Measurements from ENCODE around the gene LAMTOR1.
A peak's percentile ranks its signal among the peaks of the same experiment; 100 is the strongest.

Gene LAMTOR1

GRCh38 chr11:72080326-72081183, 22.5 kb downstream of the LAMTOR1 start, which contains the start of the genes LRRC51 and NUMA1:
Gene LRRC51, plus strand, starts transcription at chr11:72080850. Its CDS starts 8,234 bp downstream, at chr11:72089084.
Gene NUMA1, minus strand, starts transcription at chr11:72080542. Its CDS starts 44,599 bp downstream, at chr11:72035943.
- peaks cover 42% of the 10 kb centered on the region for H3K4me1 Mint-ChIP-seq (ENCODE audit: low read depth)

DNA sequence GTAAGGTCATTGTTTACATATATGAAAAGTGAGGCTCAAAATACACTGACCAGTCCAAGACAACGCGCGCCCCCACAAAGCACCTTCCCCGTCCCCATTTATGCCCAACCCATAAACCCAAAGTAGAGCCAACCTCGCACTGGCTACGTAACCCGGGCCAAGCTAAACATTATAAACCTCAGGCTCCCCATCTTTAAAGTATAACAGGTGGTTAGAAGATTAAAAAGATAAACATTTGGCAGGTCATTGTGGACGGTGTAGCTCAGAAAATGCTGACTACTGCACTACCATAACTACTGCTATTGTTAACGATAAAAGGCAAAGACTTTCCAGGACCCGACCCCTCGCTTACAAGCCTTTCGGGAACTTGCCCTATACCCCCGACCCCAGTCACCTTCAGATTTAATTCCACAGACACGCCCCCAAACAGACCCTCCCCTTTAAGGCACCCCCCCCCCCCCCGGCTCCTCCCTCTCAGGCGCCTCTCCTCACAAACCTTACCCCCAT, 23.2 kb downstream of the LAMTOR1 start:
- no peaks in the 10 kb centered on the region for H3K27me3 Mint-ChIP-seq
- no peaks in the 10 kb centered on the region for H3K9me3 Mint-ChIP-seq (ENCODE audit: low read depth)
- peaks cover 4% of the 10 kb centered on the region for H3K36me3 Mint-ChIP-seq
- H3K27ac Mint-ChIP-seq, result peak overlapping the region; percentile 99
- peaks cover 42% of the 10 kb centered on the region for H3K4me1 Mint-ChIP-seq (ENCODE audit: low read depth)
- peak overlapping the region; percentile 98 for H3K4me3 Mint-ChIP-seq

More at GRCh38 chr11:72080326-72081183, 22.5 kb downstream of the LAMTOR1 start, which contains the start of the genes LRRC51 and NUMA1:
- H3K36me3 Mint-ChIP-seq, result peaks cover 4% of the 10 kb centered on the region
- H3K27me3 Mint-ChIP-seq, result no peaks in the 10 kb centered on the region
- H3K4me3 Mint-ChIP-seq, result peak within 1 kb of the TSS; percentile 98
- H3K27ac Mint-ChIP-seq, result peak within 1 kb of the TSS; percentile 99
- H3K9me3 Mint-ChIP-seq (ENCODE audit: low read depth), result no peaks in the 10 kb centered on the region

- Mint-ChIP-seq H3K36me3 (peaks cover 5% of the 10 kb centered on the region), H3K27ac (peak overlapping the region; percentile 23), H3K4me3 (peak overlapping the region; percentile 98), H3K9me3 (ENCODE audit: low read depth) (no peaks in the 10 kb centered on the region), H3K27me3 (no peaks in the 10 kb centered on the region), H3K4me1 (ENCODE audit: low read depth) (peaks cover 42% of the 10 kb centered on the region)
Observed at GRCh38 chr11:72078477-72078876, 24.6 kb downstream of the LAMTOR1 start.

DNA sequence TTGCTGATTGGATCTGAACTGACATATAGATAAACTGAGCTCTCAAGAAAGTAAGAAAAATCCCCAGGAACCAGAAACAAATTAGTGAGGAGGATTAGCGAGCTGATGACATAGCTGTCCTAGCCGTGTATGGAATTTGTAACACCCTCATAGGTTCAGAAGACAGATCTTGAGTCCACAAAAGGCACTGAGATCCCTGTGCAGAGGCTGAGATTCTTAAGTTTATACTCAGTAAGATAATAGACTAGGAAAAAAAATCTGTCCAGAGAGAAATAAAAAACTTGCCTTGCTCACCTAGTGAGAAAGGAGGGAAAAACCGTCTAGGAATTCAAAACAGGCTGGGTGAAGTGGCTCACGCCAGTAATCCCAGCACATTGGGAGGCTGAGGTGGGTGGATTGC, 27.3 kb downstream of the LAMTOR1 start:
- H3K4me1 Mint-ChIP-seq (ENCODE audit: low read depth), result peaks cover 46% of the 10 kb centered on the region
- peaks cover 6% of the 10 kb centered on the region for H3K36me3 Mint-ChIP-seq
- H3K9me3 Mint-ChIP-seq (ENCODE audit: low read depth), result no peaks in the 10 kb centered on the region
- H3K4me3 Mint-ChIP-seq, result no peak overlapping the region
- H3K27me3 Mint-ChIP-seq, result no peaks in the 10 kb centered on the region
- H3K27ac Mint-ChIP-seq, result no peak overlapping the region

DNA sequence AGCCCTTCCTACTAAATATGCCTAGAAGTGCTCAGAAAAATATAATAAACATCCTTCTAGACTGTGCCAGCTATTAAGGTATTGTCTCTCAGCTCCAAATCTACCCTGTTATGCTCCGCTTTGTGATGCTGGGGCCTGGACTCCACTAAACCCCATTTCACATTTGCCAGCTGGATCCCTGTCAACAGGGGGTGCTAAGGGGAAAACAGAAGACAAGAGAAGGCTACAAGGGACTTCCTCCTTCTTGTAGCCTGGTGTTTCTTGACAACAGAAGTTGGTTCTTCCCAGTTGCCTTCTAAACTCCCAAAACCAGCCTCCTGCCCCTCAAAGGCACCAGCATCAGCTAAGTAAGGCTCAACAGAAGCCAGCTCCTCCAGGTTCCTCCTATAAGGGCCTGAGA, 28.0 kb downstream of the LAMTOR1 start:
- peaks cover 7% of the 10 kb centered on the region for H3K36me3 Mint-ChIP-seq
- peaks cover 41% of the 10 kb centered on the region for H3K4me1 Mint-ChIP-seq (ENCODE audit: low read depth)
- no peak overlapping the region for H3K4me3 Mint-ChIP-seq
- no peaks in the 10 kb centered on the region for H3K27me3 Mint-ChIP-seq
- H3K9me3 Mint-ChIP-seq (ENCODE audit: low read depth), result no peaks in the 10 kb centered on the region
- no peak overlapping the region for H3K27ac Mint-ChIP-seq

GRCh38 chr11:72072348-72072747, 30.7 kb downstream of the LAMTOR1 start:
- Mint-ChIP-seq H3K4me3 (no peak overlapping the region), H3K9me3 (ENCODE audit: low read depth) (no peaks in the 10 kb centered on the region), H3K4me1 (ENCODE audit: low read depth) (peaks cover 36% of the 10 kb centered on the region), H3K27ac (no peak overlapping the region), H3K36me3 (peaks cover 12% of the 10 kb centered on the region), H3K27me3 (no peaks in the 10 kb centered on the region)

GRCh38 chr11:72070491-72070890, 32.6 kb downstream of the LAMTOR1 start:
- Mint-ChIP-seq H3K4me3 (no peak overlapping the region), H3K27ac (no peak overlapping the region), H3K36me3 (peaks cover 9% of the 10 kb centered on the region), H3K4me1 (ENCODE audit: low read depth) (peaks cover 31% of the 10 kb centered on the region), H3K9me3 (ENCODE audit: low read depth) (no peaks in the 10 kb centered on the region), H3K27me3 (no peaks in the 10 kb centered on the region)

DNA sequence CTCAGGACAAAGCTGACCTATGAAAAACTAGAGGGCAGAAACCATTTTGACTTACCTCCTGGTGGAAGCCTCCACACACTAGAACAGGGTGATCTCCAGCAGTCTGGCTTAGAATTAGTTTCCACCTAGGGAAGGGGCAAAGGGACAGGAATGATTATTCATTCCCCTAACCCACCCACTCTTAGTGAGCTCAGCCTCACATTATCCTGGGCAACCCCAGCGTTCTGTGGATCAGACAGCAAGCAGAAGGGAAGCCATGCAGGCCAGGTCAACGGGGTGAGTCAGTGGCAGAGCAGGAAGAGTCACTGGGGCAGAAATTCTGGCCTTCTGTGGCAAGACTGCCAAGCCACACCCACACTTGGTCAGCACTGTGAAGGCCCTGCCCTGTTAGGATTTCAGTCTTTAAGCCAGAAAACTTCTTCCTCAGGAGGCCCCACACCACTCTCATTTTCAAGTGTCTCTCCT, 33.3 kb downstream of the LAMTOR1 start:
- H3K9me3 Mint-ChIP-seq (ENCODE audit: low read depth), result no peaks in the 10 kb centered on the region
- H3K36me3 Mint-ChIP-seq, result peaks cover 9% of the 10 kb centered on the region
- peaks cover 31% of the 10 kb centered on the region for H3K4me1 Mint-ChIP-seq (ENCODE audit: low read depth)
- no peak overlapping the region for H3K4me3 Mint-ChIP-seq
- no peaks in the 10 kb centered on the region for H3K27me3 Mint-ChIP-seq
- H3K27ac Mint-ChIP-seq, result peak overlapping the region; percentile 18

- Mint-ChIP-seq H3K27ac (peak overlapping the region; percentile 18), H3K36me3 (peaks cover 9% of the 10 kb centered on the region), H3K4me1 (ENCODE audit: low read depth) (peaks cover 31% of the 10 kb centered on the region), H3K9me3 (ENCODE audit: low read depth) (no peaks in the 10 kb centered on the region), H3K27me3 (no peaks in the 10 kb centered on the region), H3K4me3 (no peak overlapping the region)
Observed at GRCh38 chr11:72069200-72069599, 33.9 kb downstream of the LAMTOR1 start.

GRCh38 chr11:72067676-72068075, 35.4 kb downstream of the LAMTOR1 start:
- Mint-ChIP-seq H3K4me1 (ENCODE audit: low read depth) (peaks cover 28% of the 10 kb centered on the region), H3K27ac (no peak overlapping the region), H3K4me3 (no peak overlapping the region)

DNA sequence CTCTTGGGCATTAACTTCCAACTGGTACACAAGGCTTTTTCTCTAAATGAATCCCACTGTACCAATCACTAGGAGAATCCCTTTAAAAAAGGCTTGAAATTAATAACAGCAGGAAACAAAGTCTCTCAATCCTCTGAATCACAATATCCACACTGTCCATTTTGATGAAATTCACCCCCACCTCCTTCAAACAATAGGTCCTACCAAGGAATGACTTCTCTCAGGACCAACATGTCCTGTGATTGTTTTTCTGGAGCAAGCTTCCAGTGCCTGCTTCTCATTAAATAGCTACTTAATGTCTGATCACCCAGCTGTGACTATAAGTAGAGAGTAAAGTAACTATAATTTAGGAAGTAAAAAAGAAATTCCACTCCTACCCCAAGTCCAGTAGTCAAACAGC, 35.8 kb downstream of the LAMTOR1 start:
- Mint-ChIP-seq H3K4me3 (no peak overlapping the region), H3K27ac (no peak overlapping the region)

More at GRCh38 chr11:72067676-72068075, 35.4 kb downstream of the LAMTOR1 start:
- Mint-ChIP-seq H3K36me3 (peaks cover 6% of the 10 kb centered on the region), H3K27me3 (no peaks in the 10 kb centered on the region), H3K9me3 (ENCODE audit: low read depth) (no peaks in the 10 kb centered on the region)

DNA sequence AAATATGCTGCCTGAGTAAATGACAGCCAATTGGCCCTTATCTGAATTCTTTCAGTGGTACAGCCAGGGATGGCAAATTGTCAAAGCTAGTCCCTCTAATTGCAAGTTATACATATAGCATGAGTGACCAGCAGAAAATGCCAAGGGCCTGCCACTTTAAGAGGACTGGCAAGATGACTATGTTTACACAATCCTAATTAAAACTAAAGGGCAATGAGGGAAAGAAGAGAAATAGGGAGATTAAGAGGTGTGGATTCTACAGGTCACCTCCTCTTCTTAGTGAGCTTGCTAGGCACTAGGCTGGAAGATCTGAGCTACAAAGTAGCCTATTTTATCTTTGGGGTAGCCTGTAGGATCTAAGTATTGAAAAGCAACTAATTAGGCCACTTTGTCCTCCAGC, 36.2 kb downstream of the LAMTOR1 start:
- no peaks in the 10 kb centered on the region for H3K9me3 Mint-ChIP-seq (ENCODE audit: low read depth)
- no peak overlapping the region for H3K4me3 Mint-ChIP-seq
- no peak overlapping the region for H3K27ac Mint-ChIP-seq
- H3K36me3 Mint-ChIP-seq, result peaks cover 7% of the 10 kb centered on the region
- H3K4me1 Mint-ChIP-seq (ENCODE audit: low read depth), result peaks cover 20% of the 10 kb centered on the region
- H3K27me3 Mint-ChIP-seq, result no peaks in the 10 kb centered on the region

More for the DNA sequence above, 35.8 kb downstream of the LAMTOR1 start:
- no peaks in the 10 kb centered on the region for H3K9me3 Mint-ChIP-seq (ENCODE audit: low read depth)
- peaks cover 24% of the 10 kb centered on the region for H3K4me1 Mint-ChIP-seq (ENCODE audit: low read depth)
- no peaks in the 10 kb centered on the region for H3K27me3 Mint-ChIP-seq
- peaks cover 6% of the 10 kb centered on the region for H3K36me3 Mint-ChIP-seq

GRCh38 chr11:72061739-72062396, 41.2 kb downstream of the LAMTOR1 start:
- Mint-ChIP-seq H3K27me3 (no peaks in the 10 kb centered on the region), H3K9me3 (ENCODE audit: low read depth) (no peaks in the 10 kb centered on the region), H3K27ac (no peak overlapping the region), H3K4me1 (ENCODE audit: low read depth) (no peaks in the 10 kb centered on the region), H3K4me3 (no peak overlapping the region), H3K36me3 (peaks cover 6% of the 10 kb centered on the region)

GRCh38 chr11:72058416-72059034, 44.6 kb downstream of the LAMTOR1 start:
- Mint-ChIP-seq H3K4me1 (ENCODE audit: low read depth) (no peaks in the 10 kb centered on the region), H3K9me3 (ENCODE audit: low read depth) (no peaks in the 10 kb centered on the region), H3K27me3 (no peaks in the 10 kb centered on the region), H3K4me3 (no peak overlapping the region), H3K36me3 (peaks cover 6% of the 10 kb centered on the region), H3K27ac (no peak overlapping the region)
